Activated T-cell treated with anti-CD3 and anti-CD28 coated beads, Interleukin-2, amount 50 U/mL, for 1 hour (primary cell): ENCODE results near the gene ATOH7.
A peak's percentile ranks its signal among the peaks of the same experiment; 100 is the strongest.
"Not testable (repeated sequence)": the region's sequence is repeated elsewhere in the genome, so short reads cannot be mapped to it uniquely, and the experiment has no call there.

Source experiments
- DNase-seq: peaks from one replicate; pipeline ENCODE4 v3.0.0-alpha.2; 2020

The ATOH7 gene

DNA sequence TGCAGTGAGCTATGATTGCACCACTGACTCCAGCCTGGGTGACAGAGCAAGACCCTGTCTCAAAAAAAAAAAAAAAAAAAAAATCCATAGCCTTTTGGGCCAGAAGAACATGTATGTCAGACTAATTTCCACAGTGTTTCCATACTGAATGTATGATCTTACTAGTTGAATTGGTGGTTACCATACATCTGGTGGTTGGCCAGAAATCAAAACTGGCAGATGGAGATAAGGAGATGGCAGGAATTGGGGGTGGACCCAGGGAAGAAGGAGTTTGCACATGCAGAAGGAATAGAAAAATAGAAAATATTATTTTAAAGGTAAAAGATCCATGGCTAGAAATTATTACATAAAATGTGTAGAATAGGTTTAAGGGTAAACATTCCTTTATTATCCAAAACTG is 3.7 kb upstream of the ATOH7 start:
- no peak for DNase-seq

DNA sequence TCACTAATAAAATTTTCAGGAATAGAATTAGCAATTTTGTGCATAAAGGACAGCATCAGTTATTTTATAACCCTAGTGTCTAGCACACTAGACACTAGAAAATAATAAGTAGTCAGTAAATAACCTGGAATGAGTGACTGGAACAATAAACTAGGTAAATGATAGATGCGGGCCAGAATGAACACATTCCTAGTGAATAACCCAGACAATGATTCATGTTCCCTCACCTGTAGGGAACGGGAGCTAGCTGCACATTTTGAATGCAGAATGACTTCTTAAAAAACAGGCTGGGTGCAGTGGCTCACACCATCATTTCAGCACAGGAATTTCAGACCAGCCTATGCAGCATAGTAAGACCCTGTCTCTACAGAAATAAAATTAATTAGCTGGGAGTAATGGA is 3.2 kb upstream of the ATOH7 start:
- no peak for DNase-seq

DNA sequence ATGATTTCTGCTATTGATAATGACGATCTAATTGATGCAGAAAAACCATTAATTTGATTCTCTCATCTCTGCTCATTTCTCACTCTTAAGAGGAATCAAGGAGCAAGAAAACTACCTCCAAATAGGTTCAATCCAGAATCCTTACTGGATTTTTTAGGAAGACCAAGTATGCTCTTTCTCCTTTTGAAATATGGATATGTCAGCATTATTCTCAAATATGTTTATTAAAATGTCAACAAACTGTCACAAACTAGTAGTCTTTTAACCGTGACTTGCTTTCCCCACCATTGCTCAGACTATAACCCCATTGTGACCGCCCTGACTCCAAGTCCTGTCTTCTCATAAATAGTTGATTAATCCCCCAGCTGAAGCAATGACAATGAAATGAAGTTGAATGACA is 1.1 kb upstream of the ATOH7 start:
- DNase-seq, result no peak

DNA sequence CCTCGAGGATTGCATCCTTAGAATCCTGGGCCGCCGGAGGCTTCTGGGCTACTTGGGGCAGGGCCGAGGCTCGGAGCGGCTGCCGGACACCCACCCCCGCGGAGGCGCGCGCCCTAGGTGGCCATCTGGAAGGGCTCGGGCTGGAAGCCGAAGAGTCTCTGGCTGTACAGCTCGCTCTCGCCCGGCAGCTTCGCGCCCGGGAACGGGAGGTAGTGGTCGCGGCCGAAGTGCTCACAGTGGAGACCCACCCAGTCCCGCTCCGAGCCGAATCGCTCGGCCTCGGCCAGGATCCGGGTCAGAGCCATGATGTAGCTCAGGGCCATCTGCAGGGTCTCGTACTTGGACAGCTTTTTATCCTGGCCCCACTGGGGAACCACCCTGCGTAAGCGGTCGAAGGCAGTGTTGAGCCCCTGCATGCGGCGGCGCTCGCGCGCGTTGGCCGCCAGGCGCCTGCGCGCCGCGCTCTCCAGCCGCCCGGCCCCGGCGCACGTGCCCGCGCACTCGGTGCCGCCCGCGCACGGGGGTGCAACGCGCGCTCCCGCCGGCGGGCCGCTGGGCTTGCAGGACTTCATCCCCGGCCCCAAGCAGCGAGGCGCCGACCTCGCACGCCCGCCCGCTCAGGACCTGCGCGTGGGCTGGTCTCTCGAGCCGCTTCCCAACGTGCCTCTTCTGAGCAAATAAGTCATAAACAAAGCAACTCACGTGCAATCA is 652 bp downstream of the ATOH7 start:
- DNase-seq, result peak; percentile 33

DNA sequence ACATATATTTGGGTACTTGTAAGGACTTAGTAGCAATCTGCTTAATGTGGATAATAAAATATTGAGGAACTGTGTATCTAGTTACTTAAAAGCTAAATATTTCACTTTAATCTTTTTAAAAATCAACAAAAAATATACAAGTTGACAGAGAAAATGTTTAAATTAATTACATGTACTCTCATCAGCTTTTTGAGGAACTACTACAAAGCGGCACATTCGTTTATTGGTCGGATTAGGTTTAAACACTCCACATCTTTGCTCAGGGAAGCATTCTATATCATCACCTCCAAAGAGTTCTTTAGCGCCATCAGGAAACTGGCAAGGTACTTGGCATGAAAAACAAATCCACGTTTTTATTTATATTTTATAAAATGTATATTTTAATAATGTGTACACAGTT is 1.6 kb downstream of the ATOH7 start:
- no peak for DNase-seq

DNA sequence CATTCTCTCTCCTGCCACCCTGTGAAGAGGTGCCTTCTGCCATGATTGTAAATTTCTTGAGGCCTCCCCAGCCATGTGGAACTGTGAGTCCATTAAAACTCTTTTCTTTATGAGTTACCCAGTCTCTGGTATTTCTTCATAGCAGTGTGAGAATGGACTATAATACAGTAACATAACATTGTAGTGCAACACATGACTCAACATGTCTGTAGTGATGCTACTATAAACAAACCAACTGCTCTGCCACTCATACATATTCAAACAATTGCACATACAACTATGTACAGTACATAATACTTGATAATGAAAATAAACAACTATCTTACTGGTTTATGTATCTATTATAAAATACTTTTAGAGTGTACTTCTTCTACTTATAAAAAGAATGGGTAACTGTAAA is 7.1 kb downstream of the ATOH7 start:
- no peak for DNase-seq

DNA sequence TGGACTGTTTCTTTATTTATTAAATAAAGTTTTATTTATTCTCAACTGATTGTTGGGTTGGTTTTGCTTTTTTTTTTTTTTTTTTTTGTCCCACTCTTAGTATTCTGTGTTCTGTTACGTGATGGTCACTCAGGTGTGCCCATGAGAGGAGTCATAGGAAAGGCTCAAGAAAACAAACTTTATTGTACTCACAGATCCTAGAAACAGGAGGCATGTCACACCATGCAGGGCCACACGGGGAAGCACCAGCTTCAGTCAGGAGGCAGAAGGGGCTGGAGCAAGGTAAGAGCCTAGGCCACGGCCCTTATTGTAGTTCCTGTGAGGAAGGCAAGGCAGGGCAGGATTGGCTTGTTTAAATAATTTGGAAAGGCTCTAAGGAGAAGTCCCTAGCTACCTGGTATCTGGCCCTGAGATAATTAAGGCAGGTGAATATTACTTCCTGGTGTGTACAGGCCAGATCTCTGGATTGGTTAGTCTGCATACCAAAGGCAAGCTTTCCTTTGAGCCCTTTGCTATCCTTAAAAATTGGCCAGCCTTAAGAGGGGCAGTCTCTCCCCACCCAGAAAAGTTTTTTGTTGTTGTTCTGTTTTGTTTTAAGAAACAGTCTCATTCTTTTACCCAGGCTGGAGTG is 8.3 kb downstream of the ATOH7 start:
- DNase-seq, result no peak

DNA sequence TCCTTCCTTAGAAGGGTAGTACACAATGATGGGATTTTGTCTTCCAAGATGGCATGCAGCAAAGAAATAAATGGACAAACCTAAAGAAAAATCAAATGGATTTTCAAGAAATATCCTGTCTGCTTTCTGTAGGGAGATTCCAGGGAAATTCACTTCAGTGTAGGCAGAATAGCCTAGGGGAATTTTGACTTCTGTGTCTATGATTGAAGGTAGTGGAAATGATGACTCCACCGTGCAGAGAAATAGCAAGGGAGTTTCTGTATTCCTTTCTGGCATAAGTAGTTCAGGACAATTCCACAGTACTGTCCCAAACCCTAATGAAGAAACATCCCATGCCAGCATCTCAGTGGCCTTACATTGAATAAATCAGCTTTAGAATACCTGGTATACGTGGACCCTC is 9.5 kb downstream of the ATOH7 start:
- DNase-seq, result no peak

DNA sequence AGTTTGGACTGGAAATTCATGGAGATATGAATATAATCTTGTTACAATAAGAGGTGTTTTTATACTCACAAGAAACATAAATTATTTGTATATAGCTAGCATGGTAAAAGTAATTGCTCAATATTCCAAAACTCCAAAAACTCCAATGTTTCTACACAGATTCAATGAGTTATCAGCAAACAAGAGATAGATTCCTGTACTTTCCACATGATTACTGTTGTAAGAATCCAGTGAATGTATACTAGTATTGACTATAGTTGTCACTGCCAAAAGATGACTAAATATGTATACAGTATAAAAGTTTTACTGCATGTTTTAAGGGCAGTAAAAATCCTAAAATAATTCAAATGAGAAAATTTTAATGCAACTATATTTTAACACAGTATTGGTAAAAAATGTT is 10.7 kb downstream of the ATOH7 start:
- DNase-seq, result no peak

DNA sequence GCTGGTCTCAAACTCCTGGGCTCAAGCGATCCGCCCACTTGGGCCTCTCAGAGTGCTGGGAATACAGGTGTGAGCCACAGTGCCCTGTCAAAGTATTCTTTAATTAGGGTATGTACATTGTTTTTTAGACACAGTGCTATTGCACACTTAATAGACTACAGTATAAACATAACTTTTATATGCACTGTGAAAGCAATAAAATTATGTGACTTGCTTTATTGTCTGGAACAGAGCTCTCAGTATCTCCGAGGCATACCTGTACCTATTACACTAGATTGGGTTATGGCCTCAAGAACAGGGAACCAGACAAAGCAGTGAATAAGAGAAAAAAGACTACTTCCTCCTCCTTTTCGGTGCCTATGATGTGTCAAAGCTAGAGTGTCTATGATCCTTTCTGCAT is 13.1 kb downstream of the ATOH7 start:
- no peak for DNase-seq

DNA sequence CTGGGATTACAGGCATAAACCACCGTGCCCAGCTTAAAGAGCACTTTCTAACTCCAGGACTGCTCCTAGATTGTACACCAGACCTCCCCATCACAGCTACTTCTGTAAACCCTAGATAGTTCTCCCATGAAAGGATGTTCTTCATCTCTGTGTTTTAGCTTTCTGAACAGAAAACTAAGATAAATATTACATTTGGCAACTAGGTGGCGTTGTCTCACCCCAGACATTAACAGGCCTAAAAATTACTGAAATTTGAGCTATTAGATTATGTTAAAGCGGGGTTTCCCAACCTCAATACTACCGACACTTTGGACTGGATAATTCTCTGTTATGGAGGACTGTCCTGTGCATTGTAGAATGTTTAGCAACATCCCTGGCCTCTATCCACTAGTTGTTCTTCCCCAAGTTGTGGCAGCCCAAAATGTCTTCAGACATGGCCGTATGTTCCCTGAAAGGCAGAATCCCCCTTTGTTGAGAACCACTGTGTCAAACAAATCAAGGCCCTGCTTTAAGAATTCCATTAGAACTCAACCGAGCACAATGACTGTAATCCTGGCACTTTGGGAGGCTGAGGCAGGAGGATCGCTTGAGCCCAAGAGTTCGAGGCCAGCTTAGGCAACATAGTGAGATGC is 19.1 kb downstream of the ATOH7 start:
- DNase-seq, result no peak

DNA sequence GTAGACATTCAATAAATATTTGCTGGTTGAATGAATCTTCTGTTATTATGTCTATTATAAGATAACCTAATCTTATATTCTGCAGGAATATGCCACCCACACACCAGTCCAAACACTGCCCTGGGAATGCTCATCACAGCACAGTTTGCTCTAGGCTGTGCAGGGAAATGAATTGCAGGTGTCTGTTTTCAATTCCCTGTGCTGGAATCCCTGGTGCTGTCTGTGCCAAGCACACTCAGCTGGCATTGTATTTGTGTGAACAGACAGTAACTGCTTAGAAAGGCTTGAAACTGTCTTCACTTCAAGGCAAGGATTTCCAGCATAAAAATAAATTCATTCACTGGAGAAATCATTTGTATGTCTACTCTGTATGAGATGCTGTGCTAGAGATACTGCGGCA is 20.2 kb downstream of the ATOH7 start:
- no peak for DNase-seq

DNA sequence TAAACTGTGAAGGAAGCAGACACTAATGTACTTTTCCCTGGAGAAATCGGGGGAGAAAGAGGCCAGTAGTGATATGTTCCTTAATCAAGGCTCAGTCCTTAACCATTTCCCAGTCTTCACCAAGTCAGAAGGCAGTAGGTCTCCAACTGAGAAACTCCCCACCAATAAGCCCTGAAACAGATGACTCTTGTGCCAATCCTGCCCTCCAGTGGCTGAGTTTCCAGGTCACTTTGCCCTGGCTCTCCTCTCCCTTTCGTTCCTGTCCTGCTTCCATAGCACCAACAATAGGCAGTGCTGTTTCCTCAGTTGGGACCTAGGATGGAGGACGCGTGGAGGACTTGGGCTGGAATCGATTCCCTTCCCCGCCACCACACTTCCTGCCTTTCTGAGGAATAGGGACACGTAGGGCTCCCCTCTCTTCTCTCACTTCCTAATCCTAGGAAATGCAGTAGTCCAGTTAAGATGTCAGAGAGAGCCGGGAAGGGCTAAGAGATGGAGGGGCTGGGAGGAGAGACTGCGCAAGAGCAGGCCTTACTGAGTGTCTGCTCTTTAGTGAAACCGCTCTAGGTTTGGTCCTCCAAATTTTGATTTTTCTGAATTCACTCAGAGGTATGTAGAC is 23.4 kb downstream of the ATOH7 start:
- DNase-seq, result no peak

DNA sequence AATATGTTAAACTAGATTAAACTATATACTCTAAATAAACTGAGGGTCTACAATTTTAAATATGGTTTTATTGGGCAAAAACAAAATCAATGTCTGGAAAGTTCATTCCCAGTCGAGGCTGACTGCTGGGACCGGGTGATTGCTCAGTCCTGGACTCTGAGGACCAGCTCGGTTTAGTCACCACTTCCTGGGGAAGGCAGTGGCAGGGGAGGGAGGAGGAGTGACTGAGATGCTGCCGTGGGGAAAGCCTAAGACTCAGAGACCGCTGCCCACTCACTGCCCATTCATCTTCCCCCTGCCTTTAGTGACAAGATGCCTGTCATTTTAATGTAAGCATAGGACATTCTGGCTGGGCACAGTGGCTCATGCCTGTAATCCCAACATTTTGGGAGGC is 29.0 kb downstream of the ATOH7 start:
- no peak for DNase-seq

DNA sequence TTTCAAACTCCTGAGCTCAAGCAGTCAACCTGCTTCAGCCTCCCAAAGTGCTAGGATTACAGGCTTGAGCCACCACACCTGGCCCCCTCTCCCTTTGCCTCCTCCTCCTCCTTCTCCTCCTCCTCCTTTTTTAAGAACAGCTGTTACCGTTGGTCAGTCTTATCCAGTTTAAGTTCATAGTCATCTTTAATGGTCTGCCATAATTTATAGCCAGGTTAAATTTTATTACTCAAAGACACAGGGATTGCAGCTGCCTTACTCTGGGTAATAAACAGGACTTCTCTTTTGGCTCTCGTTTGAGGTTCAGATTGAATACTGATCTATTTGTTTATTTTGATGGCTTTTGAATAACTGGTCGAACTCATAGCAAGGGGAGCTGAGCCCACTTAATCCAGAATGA is 35.2 kb downstream of the ATOH7 start:
- DNase-seq, result no peak

DNA sequence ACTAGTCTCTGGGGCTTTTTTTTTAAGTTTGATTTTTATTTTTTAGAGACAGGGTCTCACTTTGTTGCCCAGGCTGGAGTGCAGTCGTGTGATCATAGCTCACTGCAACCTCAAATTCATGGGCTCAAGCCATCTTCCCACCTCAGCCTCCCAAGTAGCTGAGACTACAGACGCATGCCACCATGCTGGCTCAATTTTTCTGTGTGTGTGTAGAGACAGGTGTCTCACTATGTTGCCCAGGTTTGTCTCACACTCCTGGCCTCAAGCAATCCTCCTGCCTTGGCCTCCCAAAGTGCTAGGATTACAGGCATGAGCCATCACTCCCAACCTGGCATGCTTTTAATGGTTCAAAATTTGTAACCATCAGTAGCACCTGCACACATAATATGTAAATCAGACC is 36.1 kb downstream of the ATOH7 start:
- DNase-seq, result not testable (repeated sequence)

DNA sequence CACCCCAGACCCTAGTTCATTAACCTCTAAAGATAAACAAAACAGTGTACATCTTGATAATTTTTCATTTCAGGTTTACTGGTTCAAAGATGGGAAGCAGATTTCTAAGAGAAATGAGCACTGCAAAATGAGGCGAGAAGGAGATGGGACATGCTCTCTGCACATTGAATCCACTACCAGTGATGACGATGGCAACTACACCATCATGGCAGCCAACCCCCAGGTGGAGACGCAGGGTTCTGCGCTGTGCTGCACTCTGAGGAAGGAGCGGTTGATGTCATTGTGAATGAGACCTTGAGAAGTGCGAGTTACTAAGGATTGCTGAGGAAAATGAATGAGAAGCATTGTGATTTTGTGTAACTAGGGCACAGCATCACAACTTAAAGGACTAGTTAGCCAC is 37.6 kb downstream of the ATOH7 start:
- DNase-seq, result no peak

DNA sequence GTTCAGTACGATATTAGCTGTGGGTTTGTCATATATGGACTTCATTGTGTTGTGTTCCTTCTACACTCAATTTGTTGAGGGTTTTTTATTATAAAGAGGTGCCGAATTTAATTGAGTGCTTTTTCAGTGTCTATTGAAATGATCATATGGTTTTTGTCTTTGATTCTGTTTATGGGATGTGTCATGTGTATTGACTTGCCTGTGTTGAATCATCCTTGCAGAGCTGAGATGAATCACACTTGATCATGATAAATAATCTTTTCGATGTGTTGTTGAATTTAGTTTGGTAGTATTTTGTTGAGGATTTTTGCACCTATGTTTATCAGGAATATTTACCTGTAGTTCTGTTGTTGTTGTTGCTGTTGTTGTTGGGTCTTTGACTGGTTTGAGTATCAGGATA is 39.8 kb downstream of the ATOH7 start:
- no peak for DNase-seq

DNA sequence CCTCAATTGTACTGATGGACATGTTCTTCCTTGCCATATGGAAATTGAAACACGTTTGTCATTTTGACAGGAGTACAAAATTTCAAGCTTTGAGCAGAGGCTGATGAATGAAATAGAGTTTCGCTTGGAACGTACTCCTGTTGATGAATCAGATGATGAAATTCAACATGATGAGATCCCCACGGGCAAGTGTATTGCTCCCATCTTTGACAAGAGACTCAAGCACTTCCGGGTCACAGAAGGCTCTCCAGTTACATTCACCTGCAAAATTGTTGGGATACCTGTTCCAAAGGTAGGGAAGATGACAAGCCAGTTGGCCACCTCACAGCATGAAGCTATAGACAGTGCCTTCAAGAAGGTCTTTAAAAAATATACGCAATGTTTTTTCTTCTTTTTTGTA is 43.1 kb downstream of the ATOH7 start:
- DNase-seq, result no peak

DNA sequence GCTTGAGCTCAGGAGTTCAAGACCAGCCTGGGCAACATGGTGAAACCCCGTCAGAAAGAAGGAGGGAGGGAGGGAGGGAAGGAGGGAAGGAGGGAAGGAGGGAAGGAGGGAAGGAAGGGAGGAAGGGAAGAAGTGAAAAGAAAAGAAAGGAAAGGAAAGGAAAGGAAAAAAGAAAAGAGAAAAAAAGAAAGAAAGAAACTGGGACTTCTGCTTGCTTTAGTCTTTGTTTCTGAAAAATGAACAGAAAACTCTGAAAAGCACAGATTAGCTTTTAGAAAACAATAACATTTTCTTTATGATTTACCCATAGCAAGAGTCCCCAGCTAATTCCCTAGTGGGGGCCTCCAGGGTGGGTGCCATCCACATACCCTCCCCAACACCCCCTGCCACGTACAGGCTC is 46.8 kb downstream of the ATOH7 start:
- DNase-seq, result no peak

DNA sequence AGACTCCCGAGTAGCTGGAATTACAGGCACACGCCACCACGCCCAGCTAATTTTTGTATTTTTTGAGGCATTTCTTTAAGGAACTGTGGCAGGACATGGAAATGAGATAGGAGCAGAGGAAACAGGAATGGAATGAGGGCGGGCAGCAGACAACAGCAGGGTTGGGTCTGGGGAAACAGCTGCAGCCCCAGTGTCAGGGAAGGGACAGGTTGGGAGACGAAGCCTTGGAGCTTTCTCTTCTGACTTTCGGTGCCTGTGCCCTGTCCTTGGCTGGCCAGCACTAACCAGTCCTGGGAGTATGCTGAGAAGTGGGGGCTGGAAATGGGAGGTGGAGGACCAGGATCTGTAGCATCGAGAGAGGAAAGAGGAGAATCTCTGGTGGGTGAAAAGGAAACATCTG is 47.4 kb downstream of the ATOH7 start:
- no peak for DNase-seq
